ENCODE measurements around the gene OR51D1.
A peak's percentile ranks its signal among the peaks of the same experiment; 100 is the strongest.

OR51D1 gene, protein sequence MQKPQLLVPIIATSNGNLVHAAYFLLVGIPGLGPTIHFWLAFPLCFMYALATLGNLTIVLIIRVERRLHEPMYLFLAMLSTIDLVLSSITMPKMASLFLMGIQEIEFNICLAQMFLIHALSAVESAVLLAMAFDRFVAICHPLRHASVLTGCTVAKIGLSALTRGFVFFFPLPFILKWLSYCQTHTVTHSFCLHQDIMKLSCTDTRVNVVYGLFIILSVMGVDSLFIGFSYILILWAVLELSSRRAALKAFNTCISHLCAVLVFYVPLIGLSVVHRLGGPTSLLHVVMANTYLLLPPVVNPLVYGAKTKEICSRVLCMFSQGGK

DNA sequence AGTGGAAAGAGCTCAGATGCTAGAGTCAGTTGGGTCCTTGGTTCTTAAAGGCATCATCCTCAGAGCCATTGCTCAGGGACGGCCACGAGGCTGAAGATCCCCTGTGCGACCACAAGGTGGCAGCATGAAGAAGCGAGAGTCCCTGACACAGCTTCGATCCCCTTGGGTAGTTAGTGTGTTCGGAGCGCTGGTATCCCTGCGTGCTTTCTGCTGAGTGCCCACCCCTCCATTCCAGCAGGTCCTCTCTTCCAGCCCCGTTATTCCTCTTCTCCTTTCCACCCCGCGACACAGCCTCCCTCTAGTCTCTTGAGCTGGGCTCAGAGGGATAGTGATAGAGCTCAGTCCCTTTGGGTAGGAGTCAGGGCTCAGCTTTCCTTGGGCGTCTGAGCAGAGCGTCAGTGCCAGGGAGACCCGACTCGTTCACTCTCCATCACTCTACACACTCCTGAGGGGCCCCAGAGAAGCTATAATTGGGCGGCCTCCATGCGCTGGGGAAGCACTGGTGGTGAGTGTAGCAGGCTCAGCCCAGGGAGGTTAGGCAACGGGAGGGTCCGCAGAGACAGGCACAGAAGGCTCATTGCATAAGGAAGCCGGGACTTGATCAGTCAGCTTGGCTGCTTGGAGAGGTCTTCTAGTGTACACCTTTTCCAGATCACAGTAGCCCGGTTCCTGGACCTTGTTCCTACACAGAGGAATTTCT is at the start of gene OR51D1:
OR51D1 (plus strand) TSS at position 516 of the 700 bp plus-strand sequence. CDS start 2,314 bp downstream, outside the sequence.
- DNase-seq = peak; percentile 81

DNA sequence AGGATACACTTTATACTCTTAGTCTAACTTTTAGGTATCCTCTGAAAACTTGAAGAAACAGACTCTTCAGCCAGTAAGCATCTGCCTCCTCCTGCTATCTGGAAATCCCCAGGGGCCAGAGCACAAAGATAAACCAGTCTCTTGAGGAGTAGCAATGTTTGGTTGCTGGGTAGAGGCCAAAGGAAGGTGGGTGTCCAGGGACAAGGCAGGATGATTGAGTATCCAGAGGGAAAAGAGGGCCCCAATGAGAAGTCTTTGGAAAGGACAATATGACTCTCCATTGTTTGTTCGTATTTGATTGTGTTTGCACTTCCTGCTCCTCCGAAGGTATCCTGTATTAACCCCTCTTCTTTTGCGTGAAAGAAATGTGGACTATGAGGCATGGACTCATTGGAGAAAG is 48.3 kb upstream of the OR51D1 start:
- DNase-seq = no peak

DNA sequence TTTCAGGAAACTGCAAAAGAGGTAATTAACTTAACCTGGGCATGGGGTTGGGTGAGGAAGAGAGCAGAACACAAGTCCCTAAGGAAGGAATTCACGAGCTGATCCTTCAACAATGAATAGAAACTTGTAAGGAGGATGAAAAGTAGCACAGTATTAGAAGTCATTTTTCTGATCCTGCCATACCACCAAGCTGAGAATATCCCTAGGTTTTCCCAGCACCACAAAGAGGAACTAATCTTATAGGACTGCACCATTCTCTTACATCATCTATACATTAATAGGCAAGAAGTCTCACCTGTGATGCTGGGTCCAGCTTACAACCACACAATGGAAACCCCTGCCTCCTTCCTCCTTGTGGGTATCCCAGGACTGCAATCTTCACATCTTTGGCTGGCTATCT is 43.5 kb upstream of the OR51D1 start, which contains the start of gene OR52I1:
OR52I1 (plus strand) TSS at position 301 of the 400 bp plus-strand sequence; CDS start at position 301, 0 bp downstream.
- DNase-seq = no peak

DNA sequence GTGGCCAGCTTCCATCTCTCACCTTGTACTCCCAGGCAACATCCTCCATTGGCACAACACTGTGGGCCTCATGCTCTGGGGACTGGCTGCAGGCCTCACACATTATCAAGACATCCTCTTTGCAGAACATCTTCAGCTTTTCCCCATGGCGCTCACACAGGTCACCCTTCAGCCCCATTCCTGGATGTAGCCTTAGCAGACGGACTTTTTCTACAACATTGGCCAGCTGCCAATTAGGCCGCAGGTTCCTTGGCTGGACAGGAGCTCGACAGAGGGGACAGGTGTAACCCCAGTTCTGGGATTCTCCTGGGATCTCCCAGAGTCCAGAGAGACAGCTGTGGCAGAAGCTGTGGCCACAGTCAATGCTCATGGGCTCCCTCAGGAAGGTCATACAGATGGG is 32.2 kb upstream of the OR51D1 start:
- no peak for DNase-seq

DNA sequence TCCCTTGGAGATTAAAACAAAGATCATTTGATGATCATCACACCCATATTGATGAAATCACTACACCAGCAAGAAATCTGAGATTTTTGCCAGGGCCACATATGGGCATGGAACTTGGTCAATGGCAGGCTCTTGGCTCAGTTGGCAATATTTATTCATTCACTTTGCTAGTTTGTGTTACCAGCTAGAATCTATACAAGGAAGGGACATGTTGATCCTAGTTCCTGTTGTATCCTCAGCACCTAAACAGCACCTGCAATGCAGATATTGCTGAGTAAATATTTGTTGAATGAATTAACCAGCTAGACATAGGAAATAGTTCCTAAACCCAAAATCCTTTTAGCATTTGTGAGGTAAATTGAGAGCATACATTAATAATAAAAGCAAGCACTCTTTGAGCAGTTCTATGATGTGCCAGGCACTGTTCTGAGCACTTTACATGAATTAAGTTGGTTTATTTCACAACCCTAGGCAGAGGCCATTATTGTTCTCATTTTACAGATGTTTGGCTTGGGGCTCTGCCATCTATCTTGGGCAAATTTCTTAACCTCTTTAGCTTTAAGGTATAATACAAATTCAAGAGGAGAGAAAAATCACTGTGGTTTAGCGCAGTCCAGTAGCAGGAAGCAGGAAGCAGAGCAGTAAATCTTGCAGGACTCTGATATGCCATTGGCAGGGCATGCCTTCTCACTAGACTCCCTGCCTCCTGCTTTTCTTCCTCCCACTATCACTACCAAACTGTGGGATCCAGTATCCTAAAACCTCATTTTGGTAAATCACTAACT is 30.9 kb upstream of the OR51D1 start:
- no peak for DNase-seq

DNA sequence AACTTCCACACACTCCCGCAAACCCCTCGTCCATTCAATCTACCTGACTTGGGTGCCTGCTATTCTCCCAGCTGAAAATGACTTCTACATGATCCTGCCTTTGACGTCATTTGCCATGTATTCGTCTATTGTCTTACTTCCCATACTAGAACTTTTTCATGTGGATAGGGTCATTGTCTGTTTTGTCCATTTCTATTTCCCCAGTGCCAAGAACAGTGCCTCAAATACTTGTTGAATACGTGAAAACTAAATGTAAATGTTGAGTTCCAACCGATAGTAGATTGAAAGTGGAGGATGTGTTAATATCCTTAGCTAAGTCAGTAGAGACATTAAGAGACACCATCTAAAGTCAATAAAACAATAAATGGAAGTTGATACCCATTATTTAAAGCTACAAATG is 30.2 kb upstream of the OR51D1 start:
- DNase-seq = no peak

DNA sequence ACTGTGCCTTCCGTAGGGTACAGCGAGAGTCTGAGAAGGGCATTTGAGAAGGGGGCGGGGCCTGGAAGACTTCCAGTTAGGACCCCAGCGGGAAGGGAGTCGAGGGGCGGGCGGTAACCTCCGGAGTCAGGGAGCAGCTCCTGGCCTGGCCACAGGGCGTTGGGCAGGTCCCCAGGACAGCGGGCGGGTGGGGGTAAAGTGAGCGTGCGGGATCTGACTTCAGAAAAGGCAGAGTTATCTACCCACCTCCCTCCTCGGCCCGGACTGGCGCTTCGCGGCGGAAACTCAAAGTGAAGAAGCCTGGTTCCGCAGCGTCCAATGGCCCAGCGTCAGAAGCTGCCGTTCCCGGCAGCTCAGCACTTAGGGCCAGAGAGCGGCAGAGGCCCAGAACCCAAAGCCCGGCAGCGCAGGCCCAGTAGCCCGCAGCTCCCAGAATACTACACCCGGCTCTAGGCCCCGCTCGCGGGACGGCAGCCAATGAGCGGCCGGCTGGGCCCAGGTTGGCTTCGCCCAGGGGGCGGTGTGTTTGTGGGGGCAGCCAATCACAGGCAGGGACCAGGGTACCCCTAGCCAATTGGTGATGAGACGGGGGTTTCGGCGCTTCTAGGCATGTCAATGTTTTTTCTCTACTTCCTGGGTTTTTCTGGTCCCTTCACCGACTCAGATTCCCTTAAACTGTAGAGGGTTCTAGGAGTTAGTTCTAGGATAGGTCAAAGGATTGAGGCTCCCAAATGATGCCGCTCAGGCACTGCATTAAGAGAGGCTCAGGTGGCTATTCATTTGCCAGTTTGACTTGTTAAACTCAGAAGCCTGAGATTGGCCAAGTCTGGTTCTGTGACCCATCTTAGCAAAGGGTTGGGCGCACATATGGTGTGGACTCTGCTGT is 29.3 kb upstream of the OR51D1 start, which contains the start of gene TRIM68:
TRIM68 (minus strand) TSS at position 451 of the 886 bp plus-strand sequence. CDS start 2,727 bp downstream, outside the sequence.
- DNase-seq = peak; percentile 92

DNA sequence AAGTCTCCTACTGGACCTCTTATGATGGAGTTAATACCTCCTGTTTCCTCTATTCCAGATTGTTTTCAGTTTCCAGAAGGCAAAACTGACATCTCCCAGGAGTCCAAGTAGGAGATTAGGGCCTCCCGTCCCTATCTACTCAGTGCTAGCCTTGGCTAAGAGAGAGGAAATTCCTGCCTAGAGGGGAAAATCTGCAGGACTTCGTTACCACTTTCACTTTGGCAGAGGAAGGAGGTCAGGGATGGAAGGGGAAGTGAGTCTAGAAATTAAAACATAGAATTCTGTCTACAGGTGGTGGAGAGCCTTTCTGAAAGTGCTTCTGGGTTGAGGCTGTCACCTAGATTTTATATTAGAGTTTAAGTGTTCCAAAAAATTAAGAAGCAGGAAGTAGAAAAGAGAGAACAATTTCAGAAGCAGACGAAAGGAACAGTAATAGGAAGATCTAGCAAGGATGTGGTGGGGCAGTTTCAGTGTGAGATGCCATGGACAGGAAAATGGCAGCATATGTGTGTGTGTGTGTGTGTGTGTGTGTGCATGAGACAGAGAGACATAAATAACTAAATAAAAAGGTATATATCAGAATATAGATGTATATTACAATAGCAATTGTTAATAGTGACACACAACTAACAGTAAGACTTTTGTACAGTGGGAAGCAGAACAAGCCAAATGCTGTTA is 26.9 kb upstream of the OR51D1 start:
- no peak for DNase-seq

DNA sequence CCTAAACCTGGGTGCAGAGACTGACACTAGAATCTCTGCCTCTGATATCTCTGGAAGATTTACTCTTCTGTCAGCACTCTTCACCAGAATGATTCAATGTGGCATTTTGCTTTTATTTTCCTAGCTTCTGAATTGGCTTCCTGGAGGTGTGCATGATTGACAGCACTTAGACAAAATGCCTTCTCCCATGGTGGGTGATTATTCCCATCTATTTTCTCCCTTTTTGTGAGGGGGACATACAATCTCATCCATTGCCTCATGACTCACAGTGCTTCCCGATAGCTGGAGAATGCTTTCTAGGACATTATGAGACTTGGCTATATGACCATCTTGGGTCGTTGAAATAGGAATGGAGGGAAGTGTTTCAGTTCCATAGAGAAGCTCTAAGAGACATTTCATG is 25.3 kb upstream of the OR51D1 start:
- DNase-seq = no peak

DNA sequence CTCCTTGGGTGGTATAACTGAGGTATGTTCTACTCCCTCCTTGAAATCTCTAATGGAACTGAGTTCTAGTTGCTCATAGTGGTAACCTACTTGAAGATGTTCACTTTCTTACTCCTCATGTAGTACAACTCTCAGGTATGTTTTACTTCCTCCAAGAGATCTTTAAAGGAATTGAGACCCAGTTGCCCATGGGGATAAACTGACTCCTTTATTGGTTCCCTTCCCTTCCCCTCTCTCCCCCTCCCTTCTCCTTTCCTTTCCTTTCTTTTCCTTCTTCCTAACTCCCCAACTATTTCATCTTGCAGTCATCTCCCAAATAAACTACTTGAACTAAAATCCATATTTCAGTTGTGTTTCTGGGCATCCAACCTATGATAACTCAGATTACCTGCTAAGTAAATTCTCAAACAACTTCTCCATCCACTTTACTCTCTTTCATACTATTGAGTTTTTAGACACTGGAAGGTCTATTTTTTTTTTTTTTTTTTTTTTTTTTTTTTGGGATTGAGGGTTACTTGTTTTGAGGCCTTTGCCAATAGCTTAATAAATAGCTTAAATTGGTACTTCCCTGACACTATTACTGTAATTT is 21.3 kb upstream of the OR51D1 start:
- no peak for DNase-seq

DNA sequence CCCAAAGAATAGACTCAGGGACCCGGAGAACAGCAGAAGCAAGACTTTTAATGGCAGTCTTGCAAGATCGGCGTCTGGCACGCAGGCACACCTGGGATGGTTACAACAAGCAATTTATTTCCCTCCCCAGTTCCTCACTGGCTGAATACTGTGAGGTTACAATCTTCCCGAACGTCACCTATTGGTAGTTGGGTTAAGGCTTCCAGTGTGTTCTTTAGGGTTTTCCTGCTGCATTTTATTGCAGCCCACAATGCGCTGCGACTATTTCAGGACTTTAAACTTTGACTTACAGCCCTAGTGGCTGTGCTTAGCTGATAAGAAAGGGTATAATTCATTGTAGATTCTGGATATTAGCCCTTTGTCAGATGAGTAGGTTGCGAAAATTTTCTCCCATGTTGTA is 17.8 kb upstream of the OR51D1 start:
- no peak for DNase-seq

DNA sequence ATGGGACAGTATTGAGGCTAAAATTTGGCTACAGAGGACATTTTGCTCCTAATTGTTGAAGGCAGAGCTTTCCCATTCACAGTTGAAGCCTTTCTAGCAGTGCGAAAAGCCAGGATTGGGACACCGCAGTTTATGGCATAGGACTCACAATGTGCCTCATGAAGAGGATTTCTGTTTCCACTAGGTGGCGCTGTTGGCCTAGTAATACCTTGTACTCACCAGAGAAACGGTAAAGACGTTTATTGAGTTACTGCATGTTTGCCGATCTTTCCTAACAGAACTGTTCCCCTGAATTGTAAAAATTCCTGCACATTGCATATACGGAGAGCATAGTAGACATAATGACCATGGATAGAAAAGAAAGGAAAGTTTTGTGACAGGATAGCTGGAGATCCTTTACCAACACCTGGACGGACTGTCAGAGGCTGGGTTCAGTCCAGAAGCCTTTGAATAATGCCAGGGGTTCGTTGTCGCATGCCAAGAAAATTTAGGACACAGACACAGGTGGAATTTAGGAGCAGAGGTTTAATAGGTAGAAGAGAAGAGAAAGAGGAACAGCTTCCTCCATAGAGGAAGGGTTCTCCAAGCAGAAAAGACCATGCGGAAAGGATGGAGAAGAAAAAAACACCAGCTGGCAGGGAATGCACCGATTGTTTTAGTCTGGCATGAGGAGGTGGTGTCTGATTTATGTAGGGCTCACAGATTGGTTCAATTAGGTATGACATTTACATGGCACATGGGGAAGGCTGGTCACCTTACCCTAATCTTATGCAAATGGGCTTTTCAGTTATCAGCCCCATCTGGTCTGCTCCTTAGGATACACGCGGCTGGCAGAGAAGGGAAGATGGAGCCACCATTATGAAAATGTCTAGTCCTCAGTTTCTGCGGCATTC is 10.8 kb upstream of the OR51D1 start:
- DNase-seq = peak; percentile 92

DNA sequence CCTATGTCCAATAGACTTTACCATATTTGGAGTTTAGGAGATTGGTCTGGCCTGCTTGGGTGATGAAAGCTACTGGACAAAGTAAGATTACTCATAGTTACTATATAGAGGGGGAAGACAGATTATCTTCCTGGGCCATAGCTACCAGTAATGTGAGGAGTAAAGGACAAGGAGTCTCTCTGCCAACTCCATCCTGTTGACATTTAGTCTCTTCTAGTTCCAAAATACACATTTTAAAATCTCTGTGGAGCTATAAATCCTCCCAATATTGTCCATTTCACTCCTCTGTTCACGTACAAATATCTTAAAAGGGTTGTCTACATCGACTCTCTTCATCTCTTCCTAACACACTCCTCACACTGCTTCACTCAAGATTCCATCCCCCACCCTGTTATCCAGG is 1.1 kb upstream of the OR51D1 start:
- no peak for DNase-seq

DNA sequence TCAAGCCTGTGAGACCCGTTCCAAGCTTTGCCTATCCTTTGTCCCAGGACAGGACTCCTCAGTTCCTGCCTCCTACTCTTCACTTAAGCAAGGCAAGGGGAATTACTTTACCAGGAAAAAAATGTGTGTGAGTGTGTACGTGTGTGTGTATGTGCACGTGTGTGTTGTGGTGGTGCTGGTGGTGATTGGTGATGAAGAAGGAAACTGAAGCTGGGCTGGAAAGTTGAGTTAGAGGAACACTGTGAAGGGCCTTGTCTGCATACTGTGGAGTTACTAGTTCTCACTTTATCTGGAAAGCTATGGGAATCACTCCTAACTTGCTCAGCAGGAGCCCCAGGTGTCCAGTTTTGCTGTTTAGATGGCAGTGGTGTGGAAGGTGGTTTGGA is 378 bp downstream of the OR51D1 start:
- DNase-seq = no peak

DNA sequence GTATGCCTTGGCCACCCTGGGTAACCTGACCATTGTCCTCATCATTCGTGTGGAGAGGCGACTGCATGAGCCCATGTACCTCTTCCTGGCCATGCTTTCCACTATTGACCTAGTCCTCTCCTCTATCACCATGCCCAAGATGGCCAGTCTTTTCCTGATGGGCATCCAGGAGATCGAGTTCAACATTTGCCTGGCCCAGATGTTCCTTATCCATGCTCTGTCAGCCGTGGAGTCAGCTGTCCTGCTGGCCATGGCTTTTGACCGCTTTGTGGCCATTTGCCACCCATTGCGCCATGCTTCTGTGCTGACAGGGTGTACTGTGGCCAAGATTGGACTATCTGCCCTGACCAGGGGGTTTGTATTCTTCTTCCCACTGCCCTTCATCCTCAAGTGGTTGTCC is 2.7 kb downstream of the OR51D1 start:
- DNase-seq = no peak

DNA sequence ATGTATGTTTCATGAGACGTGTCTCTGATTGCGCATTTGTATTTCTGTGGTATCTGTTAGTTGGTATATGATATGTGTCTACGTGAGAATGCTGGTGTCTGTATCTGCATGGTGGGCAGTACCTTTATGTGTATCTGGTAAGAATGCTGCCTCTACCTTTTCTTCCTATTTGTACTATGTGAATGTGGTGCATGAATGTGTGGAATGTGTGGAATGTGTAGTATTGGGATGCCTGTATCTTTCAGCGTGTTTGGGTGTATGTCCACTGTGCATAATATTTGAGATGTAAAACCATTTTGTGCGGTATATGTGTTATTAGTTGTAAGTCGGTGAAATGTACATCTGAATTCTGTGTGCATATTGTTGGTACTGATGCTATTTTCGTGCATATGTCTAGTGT is 4.2 kb downstream of the OR51D1 start:
- DNase-seq = no peak

DNA sequence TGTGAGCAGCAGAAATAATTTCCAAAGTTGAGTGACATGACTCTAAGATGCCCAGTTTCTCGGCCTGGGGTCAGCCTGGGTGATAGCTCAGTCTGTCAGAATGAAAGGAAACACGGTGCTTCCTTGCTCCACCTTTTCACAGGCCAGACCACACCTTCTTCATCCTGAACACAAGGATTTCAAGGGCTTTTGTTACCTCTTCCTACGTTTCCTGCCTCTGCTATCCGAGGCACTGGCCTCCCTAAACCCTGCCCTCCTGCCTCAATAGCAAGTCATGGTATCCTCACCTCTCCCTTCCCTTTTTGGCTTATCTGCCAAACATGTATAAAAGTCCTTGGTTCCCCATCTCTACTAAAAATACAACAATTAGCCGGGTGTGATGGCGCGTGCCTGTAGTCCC is 4.8 kb downstream of the OR51D1 start:
- DNase-seq = no peak

DNA sequence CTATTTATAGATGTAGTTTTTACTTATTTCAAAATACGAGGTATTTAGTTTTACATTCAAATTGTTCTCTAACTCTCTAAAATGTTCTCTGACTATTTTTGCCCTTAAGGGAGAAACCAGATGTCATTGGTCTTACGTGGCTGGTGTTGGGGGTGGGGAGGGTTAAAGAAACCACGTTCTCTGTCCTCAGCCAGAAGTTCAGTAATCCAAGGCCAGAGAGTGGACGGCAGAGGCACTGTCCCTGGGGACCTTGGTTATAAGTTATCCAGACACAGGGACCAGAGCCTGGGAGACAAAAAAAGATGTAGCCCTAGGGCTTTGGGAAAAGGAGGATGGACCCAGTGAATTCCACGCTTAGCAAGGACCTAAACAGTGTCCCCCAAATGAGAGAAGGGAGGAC is 5.8 kb downstream of the OR51D1 start:
- DNase-seq = no peak

DNA sequence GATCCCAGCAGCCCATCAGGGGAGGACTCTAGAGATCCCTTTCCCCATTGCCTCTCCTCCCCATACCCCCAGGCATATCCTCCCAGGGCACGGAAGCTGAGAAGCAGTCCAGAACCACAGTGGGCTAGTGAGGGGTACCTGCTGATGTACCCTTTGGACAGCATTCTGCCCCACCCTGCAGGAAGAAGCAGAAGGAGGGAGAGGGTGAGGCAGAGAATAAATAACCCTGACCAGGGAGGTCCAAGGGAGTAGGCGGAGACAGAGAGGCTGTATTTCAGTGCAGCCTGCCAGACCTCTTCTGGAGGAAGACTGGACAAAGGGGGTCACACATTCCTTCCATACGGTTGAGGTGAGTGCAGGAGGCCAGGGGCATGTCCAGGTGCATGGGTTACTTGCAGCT is 6.4 kb downstream of the OR51D1 start, which contains the start of gene OR51E1:
OR51E1 (plus strand) TSS at position 301 of the 400 bp plus-strand sequence. CDS start 8,545 bp downstream, outside the sequence.
- DNase-seq = no peak

DNA sequence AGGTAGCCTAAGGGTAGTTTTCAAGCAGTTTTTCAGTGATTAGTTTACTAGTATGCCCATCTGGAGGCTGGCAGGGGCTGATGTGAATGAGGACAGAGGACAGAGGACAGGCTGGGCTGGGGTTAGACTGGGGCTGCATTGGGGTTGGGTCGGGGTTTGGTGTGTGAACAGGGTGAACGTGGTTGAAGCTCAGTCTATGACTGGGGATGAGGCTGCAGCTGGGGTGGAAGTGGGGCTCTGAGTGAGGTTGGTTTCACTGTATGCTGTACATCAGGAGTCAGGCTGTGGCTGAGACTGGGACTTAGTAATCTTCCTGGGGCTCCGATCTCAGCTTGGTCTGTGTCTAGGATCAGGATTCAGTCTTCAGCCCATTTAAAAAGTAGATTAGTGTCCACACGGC is 7.0 kb downstream of the OR51D1 start:
- DNase-seq = peak; percentile 43
